Measurements from ENCODE around the gene HOXA5.

HOXA5 gene

GRCh38 chr7:27179030-27179429 lies 35.5 kb upstream of the HOXA5 start:
- TF ChIP-seq JUND (IDR thresholded peaks at IDR 0.05; ENCODE audit: low read depth), result no peak
- in situ Hi-C loops (cut with HindIII; ENCODE audit: low pct_unique_long_range_greater_than_20kb, low sequenced_read_pairs), result no loop called here
- no peak for DNase-seq (ENCODE audit: low read depth in 1 of 2, low spot score in 1 of 2)

GRCh38 chr7:27178366-27178765 lies 34.9 kb upstream of the HOXA5 start:
- in situ Hi-C loops (cut with HindIII; ENCODE audit: low pct_unique_long_range_greater_than_20kb, low sequenced_read_pairs), result no loop called here
- DNase-seq (ENCODE audit: low read depth in 1 of 2, low spot score in 1 of 2), result no peak
- TF ChIP-seq JUND (IDR thresholded peaks at IDR 0.05; ENCODE audit: low read depth), result no peak

GRCh38 chr7:27177795-27178320 lies 34.4 kb upstream of the HOXA5 start:
- in situ Hi-C loops (cut with HindIII; ENCODE audit: low pct_unique_long_range_greater_than_20kb, low sequenced_read_pairs), result no loop called here
- no peak for DNase-seq (ENCODE audit: low read depth in 1 of 2, low spot score in 1 of 2)
- TF ChIP-seq JUND (IDR thresholded peaks at IDR 0.05; ENCODE audit: low read depth), result no peak

GRCh38 chr7:27176962-27177794 lies 33.7 kb upstream of the HOXA5 start:
- in situ Hi-C loops (cut with HindIII; ENCODE audit: low pct_unique_long_range_greater_than_20kb, low sequenced_read_pairs), result no loop called here
- DNase-seq (ENCODE audit: low read depth in 1 of 2, low spot score in 1 of 2), result no peak
- TF ChIP-seq JUND (IDR thresholded peaks at IDR 0.05; ENCODE audit: low read depth), result no peak

GRCh38 chr7:27176524-27176845 lies 33.0 kb upstream of the HOXA5 start:
- TF ChIP-seq JUND (IDR thresholded peaks at IDR 0.05; ENCODE audit: low read depth), result no peak
- in situ Hi-C loops (cut with HindIII; ENCODE audit: low pct_unique_long_range_greater_than_20kb, low sequenced_read_pairs), result no loop called here
- no peak for DNase-seq (ENCODE audit: low read depth in 1 of 2, low spot score in 1 of 2)

GRCh38 chr7:27175626-27176523 lies 32.4 kb upstream of the HOXA5 start:
- TF ChIP-seq JUND (IDR thresholded peaks at IDR 0.05; ENCODE audit: low read depth), result no peak
- in situ Hi-C loops (cut with HindIII; ENCODE audit: low pct_unique_long_range_greater_than_20kb, low sequenced_read_pairs), result no loop called here
- no peak for DNase-seq (ENCODE audit: low read depth in 1 of 2, low spot score in 1 of 2)

- in situ Hi-C loops (cut with HindIII; ENCODE audit: low pct_unique_long_range_greater_than_20kb, low sequenced_read_pairs), result no loop called here
- no peak for TF ChIP-seq JUND (IDR thresholded peaks at IDR 0.05; ENCODE audit: low read depth)
- peak; percentile 93 to 95 for DNase-seq (ENCODE audit: low read depth in 1 of 2, low spot score in 1 of 2)
Measured at GRCh38 chr7:27174874-27175625, 31.6 kb upstream of the HOXA5 start.

- in situ Hi-C loops (cut with HindIII; ENCODE audit: low pct_unique_long_range_greater_than_20kb, low sequenced_read_pairs), result no loop called here
- no peak for DNase-seq (ENCODE audit: low read depth in 1 of 2, low spot score in 1 of 2)
- TF ChIP-seq JUND (IDR thresholded peaks at IDR 0.05; ENCODE audit: low read depth), result no peak
Measured at GRCh38 chr7:27173956-27174873, 30.7 kb upstream of the HOXA5 start, which contains the start of gene HOXA10. Gene HOXA10 (minus strand): TSS chr7:27174320. CDS start chr7:27174306, 14 bp downstream.

GRCh38 chr7:27173511-27173955 lies 30.1 kb upstream of the HOXA5 start:
- in situ Hi-C loops (cut with HindIII; ENCODE audit: low pct_unique_long_range_greater_than_20kb, low sequenced_read_pairs), result no loop called here
- DNase-seq (ENCODE audit: low read depth in 1 of 2, low spot score in 1 of 2), result no peak
- TF ChIP-seq JUND (IDR thresholded peaks at IDR 0.05; ENCODE audit: low read depth), result no peak

GRCh38 chr7:27172823-27173510 lies 29.5 kb upstream of the HOXA5 start:
- in situ Hi-C loops (cut with HindIII; ENCODE audit: low pct_unique_long_range_greater_than_20kb, low sequenced_read_pairs), result no loop called here
- no peak for TF ChIP-seq JUND (IDR thresholded peaks at IDR 0.05; ENCODE audit: low read depth)
- no peak for DNase-seq (ENCODE audit: low read depth in 1 of 2, low spot score in 1 of 2)

GRCh38 chr7:27172315-27172774 lies 28.9 kb upstream of the HOXA5 start:
- DNase-seq (ENCODE audit: low read depth in 1 of 2, low spot score in 1 of 2), result no peak
- in situ Hi-C loops (cut with HindIII; ENCODE audit: low pct_unique_long_range_greater_than_20kb, low sequenced_read_pairs), result no loop called here
- TF ChIP-seq JUND (IDR thresholded peaks at IDR 0.05; ENCODE audit: low read depth), result no peak
